Neural crest cell (in vitro differentiated cells): Measurements from ENCODE around the gene FZD8. TPM values are rescaled to one million over a fixed set of nuclear protein-coding genes. Genes with fewer than 3 reads are reported as not detected.

ENCODE experiments used
- DNase-seq: peaks from one replicate; pipeline ENCODE4 v3.0.0; 2021; ENCODE audit warnings: low read depth, mixed read lengths, low spot score
- H3K27ac Mint-ChIP-seq: one replicate; pipeline ENCODE4 v1.8.0; 2021; ENCODE audit warnings: mild to moderate bottlenecking, mixed read lengths; ENCODE audit not compliant: unreplicated experiment
- H3K27me3 Mint-ChIP-seq: 2 replicates; pipeline ENCODE4 v1.8.0; 2021; ENCODE audit warnings: low read depth, mild to moderate bottlenecking, mixed read lengths
- H3K36me3 Mint-ChIP-seq: 2 replicates; pipeline ENCODE4 v1.8.0; 2021; ENCODE audit warnings: low read depth, mild to moderate bottlenecking, mixed read lengths
- H3K4me1 Mint-ChIP-seq: 2 replicates; pipeline ENCODE4 v1.8.0; 2021; ENCODE audit warnings: mixed read lengths
- H3K4me3 Mint-ChIP-seq: one replicate; pipeline ENCODE4 v1.8.0; 2021; ENCODE audit warnings: mild to moderate bottlenecking, mixed read lengths
- H3K9me3 Mint-ChIP-seq: 2 replicates; pipeline ENCODE4 v1.8.0; 2021; ENCODE audit warnings: mixed read lengths
- total RNA-seq: library from RNA; stranded (reverse); gene quantifications from 2 replicates; pipeline ENCODE4 v1.2.1, GENCODE V29; 2021
- TF ChIP-seq, protein P1 (sequence below): fragments of 200-600 bp; sonication (generic); conservative IDR thresholded peaks from 2 replicates; pipeline ENCODE4 v1.5.0; 2021; ENCODE audit warnings: antibody characterized with exemption, mild to moderate bottlenecking

Gene FZD8
- total RNA-seq, 1 donor from 2014 or later: 3.7 TPM

DNA sequence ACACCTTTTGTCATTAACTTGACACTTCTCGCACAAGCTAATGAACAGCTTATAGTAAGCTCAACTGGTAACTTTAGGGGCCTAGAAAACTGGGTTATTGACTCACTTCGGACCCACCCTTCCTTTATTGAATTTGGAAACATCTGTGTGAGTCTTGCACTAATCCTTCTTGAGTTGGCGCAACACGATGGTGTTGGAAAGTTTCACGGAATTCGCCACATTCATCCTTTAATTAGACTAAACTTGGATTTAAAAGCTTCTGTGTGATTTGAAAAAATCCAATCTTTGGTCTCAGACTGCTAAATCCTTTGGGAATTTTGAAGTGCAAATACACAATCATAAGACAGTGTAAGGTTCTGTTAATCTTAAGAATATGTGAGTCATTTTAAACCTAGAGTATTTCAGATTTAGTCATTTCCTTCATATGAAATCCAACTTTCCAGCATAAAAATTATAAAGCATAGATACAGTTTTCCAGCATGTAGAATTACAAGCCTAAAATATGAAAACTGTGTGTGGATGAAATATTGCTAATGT lies 15.1 kb downstream of the FZD8 start:
- Mint-ChIP-seq H3K9me3 (no peaks in the 10 kb centered on the region), H3K36me3 (no peaks in the 10 kb centered on the region), H3K4me3 (no peak overlapping the region), H3K4me1 (peaks cover 4% of the 10 kb centered on the region), H3K27me3 (no peaks in the 10 kb centered on the region), H3K27ac (no peak overlapping the region)
- DNase-seq: no peak
- TF ChIP-seq, protein P1, sequence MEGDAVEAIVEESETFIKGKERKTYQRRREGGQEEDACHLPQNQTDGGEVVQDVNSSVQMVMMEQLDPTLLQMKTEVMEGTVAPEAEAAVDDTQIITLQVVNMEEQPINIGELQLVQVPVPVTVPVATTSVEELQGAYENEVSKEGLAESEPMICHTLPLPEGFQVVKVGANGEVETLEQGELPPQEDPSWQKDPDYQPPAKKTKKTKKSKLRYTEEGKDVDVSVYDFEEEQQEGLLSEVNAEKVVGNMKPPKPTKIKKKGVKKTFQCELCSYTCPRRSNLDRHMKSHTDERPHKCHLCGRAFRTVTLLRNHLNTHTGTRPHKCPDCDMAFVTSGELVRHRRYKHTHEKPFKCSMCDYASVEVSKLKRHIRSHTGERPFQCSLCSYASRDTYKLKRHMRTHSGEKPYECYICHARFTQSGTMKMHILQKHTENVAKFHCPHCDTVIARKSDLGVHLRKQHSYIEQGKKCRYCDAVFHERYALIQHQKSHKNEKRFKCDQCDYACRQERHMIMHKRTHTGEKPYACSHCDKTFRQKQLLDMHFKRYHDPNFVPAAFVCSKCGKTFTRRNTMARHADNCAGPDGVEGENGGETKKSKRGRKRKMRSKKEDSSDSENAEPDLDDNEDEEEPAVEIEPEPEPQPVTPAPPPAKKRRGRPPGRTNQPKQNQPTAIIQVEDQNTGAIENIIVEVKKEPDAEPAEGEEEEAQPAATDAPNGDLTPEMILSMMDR: no peak

DNA sequence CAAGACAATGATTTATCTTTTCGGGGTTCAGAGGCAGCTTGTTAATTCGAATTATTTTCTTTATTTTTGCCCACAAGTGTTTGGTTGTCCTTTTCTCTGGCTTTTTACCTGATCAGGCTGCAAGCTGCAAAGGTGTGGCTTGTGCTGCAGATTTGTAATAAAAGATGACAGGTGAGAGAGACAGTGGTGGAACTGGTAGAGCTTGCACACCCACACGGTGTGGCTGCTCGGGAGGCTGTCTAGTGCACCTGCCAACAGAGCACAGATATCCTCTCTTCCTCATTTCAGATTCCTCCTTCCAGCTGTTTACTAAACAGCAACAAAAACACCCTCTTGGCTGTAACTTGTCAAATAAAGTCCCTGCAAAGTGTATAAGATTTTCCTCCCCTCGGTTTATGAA lies 27.8 kb downstream of the FZD8 start:
- Mint-ChIP-seq H3K36me3 (no peaks in the 10 kb centered on the region), H3K27me3 (peaks cover 35% of the 10 kb centered on the region), H3K4me3 (no peak overlapping the region), H3K4me1 (no peaks in the 10 kb centered on the region), H3K27ac (no peak overlapping the region), H3K9me3 (peaks cover under 1% of the 10 kb centered on the region)
- no peak for DNase-seq
- TF ChIP-seq, protein P1: no peak

DNA sequence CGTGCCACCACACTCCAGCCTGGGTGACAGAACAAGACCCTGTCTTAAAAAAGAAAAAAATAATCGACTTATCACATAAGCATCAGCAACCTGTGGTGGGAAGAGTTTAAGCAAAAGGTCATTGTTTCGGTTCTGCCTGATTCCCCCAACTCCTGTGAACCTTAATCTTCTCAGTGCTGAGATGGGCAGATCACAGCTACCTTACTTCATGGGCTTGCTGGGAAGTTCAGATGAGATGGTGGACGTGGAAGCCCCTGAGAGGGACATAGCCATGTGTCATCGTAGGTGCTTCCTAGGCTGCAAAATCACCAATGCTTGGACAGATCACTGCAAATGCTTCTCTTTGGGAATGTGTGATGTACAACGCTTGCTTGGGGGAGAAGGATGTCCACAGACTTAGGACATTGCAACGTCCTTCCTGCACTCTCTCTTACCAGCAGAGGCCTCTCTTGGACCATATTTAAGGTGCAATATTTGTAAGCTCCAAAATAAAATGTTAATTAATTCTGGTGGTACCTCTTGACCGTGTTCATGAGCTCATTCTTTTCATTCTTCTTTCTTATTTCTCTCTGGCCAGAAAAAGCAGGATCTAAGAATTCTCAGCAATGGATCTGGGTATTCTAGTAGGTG lies 28.4 kb downstream of the FZD8 start:
- H3K9me3 Mint-ChIP-seq: no peaks in the 10 kb centered on the region
- peaks cover 32% of the 10 kb centered on the region for H3K27me3 Mint-ChIP-seq
- TF ChIP-seq, protein P1: peak; percentile 43
- H3K27ac Mint-ChIP-seq: no peak overlapping the region
- H3K36me3 Mint-ChIP-seq: no peaks in the 10 kb centered on the region
- H3K4me3 Mint-ChIP-seq: no peak overlapping the region
- no peak for DNase-seq
- no peaks in the 10 kb centered on the region for H3K4me1 Mint-ChIP-seq

DNA sequence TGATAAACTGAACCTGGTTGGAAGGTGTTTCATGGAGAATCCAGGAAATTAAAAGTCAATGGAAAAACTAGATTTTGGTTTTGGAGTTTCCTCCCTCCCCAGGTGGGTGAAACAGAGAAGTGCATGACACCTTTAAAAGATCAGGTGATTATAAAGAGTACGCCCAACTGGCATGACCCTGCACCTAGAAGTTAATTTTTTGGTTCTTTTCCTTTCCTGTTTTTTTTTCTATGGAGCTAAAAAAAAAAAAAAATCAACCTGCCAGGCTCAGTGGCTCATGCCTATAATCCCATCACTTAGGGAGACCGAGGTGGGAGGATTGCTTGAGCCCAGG lies 29.0 kb downstream of the FZD8 start:
- H3K4me1 Mint-ChIP-seq: no peaks in the 10 kb centered on the region
- TF ChIP-seq, protein P1: no peak
- H3K9me3 Mint-ChIP-seq: no peaks in the 10 kb centered on the region
- DNase-seq: no peak
- no peaks in the 10 kb centered on the region for H3K36me3 Mint-ChIP-seq
- no peak overlapping the region for H3K27ac Mint-ChIP-seq
- peaks cover 32% of the 10 kb centered on the region for H3K27me3 Mint-ChIP-seq
- H3K4me3 Mint-ChIP-seq: no peak overlapping the region

DNA sequence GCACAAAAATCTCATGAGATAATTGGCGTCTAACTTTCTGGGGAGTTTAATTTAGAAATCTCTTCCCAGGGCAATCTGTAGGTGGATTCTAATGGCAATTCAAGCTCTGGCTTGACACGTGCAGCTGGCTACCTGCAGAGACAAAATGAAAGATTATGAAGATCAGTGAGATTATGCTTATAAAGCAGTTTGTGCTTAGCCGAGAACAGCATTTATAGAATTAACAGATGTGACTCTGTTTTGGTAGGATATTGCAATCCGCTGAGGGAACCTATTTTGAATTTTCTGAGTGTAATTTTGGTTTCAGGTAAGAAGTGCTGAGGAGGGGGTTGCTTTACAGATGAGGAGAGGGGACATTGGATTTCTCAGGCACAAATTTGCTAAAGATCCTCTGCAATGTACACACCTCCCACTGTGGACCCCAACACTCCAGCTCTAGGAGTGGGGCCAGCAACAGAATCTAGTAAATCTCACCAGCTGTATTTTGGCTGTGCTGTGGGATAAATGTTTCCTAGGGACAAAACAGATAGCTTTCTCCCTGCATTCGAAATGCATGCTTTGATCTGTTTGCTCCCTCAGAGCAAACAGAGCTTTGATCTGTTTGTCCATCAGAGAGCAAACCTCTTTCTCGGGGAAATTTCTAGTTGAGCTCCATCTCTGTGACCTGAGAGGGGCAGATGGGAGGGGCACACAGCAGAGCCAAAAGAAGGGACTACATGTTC lies 29.6 kb downstream of the FZD8 start:
- H3K4me3 Mint-ChIP-seq: no peak overlapping the region
- H3K27ac Mint-ChIP-seq: no peak overlapping the region

More for the DNA sequence above, 29.6 kb downstream of the FZD8 start:
- Mint-ChIP-seq H3K27me3 (peaks cover 32% of the 10 kb centered on the region), H3K9me3 (no peaks in the 10 kb centered on the region), H3K36me3 (no peaks in the 10 kb centered on the region), H3K4me1 (no peaks in the 10 kb centered on the region)
- TF ChIP-seq, protein P1: no peak
- no peak for DNase-seq
